Spleen (tissue), 7 donors: ENCODE data around the gene PAK6.

Source experiments
- CTCF ChIP-seq, 11 experiments: fragments of 200-600 bp in 7 of 11; fragments of 450-650 bp in 4 of 11; sonication (generic) in 4 of 11; IDR thresholded peaks in 8 of 11; conservative IDR thresholded peaks in 3 of 11; 1 replicate in 7 of 11; 2 replicates in 4 of 11; pipeline versions ENCODE4 v1.4.0 to v1.8.0; 2016 to 2021; ENCODE audit warnings: antibody characterized with exemption in 11 of 11, inconsistent platforms in 4 of 11, mild to moderate bottlenecking in 1 of 11
- POLR2A ChIP-seq, 3 donors: fragments of 450-650 bp; IDR thresholded peaks; one replicate each; pipeline ENCODE4 v1.5.1; 2017; ENCODE audit warnings: antibody characterized with exemption in 3 of 3, mild to moderate bottlenecking in 1 of 3
- POLR2AphosphoS5 ChIP-seq, 3 donors: sonication (generic); formaldehyde crosslinking; IDR thresholded peaks; one replicate each; pipeline ENCODE4 v1.5.1; 2017; ENCODE audit warnings: antibody characterized with exemption in 3 of 3
- donor health status: DM: no; HTN: no; CAD: no; lungs with moderate emphysema.
- donor health status: DM: no; HTN: no; CAD: no.
- donor health status: DM: no; HTN: no; CAD: no.

GRCh38 chr15:40275954-40276353, 37.1 kb downstream of the PAK6 start:
- TF ChIP-seq CTCF (IDR thresholded peaks at IDR 0.05 in 8 of 11, conservative IDR thresholded peaks at IDR 0.05 in 3 of 11) (no peak), POLR2A (IDR thresholded peaks at IDR 0.05) (no peak), POLR2AphosphoS5 (IDR thresholded peaks at IDR 0.05) (no peak)
